Embryonic facial prominence (tissue), 1 donor: Measurements from ENCODE around the gene UVSSA.
"Not testable (repeated sequence)": the region's sequence is repeated elsewhere in the genome, so short reads cannot be mapped to it uniquely, and the experiment has no call there.

Experiments used
- DNase-seq: peaks from one replicate; pipeline ENCODE4 v3.0.0-alpha.2; 2016; ENCODE audit errors: extremely low spot score

UVSSA gene

GRCh38 chr4:1364748-1365147, 17.7 kb downstream of the UVSSA start:
- no peak for DNase-seq

- no peak for DNase-seq
Measured at GRCh38 chr4:1365271-1366178, 18.5 kb downstream of the UVSSA start.

GRCh38 chr4:1366371-1367229, 19.6 kb downstream of the UVSSA start:
- DNase-seq, result no peak

GRCh38 chr4:1367230-1367935, 20.4 kb downstream of the UVSSA start:
- DNase-seq, result no peak

- DNase-seq, result no peak
Measured at GRCh38 chr4:1367936-1368289, 20.9 kb downstream of the UVSSA start.

- DNase-seq, result no peak
Measured at GRCh38 chr4:1368421-1369090, 21.5 kb downstream of the UVSSA start.

GRCh38 chr4:1369091-1369450, 22.1 kb downstream of the UVSSA start:
- no peak for DNase-seq

GRCh38 chr4:1369479-1370079, 22.6 kb downstream of the UVSSA start:
- DNase-seq, result no peak

GRCh38 chr4:1370321-1371124, 23.5 kb downstream of the UVSSA start:
- no peak for DNase-seq

GRCh38 chr4:1371176-1372165, 24.5 kb downstream of the UVSSA start:
- DNase-seq, result no peak

- DNase-seq, result not testable (repeated sequence)
Measured at GRCh38 chr4:1372576-1372975, 25.6 kb downstream of the UVSSA start.

- DNase-seq, result no peak
Measured at GRCh38 chr4:1373892-1374705, 27.1 kb downstream of the UVSSA start.

- no peak for DNase-seq
Measured at GRCh38 chr4:1374706-1375045, 27.7 kb downstream of the UVSSA start.

GRCh38 chr4:1375051-1375721, 28.2 kb downstream of the UVSSA start:
- no peak for DNase-seq

GRCh38 chr4:1375761-1376322, 28.8 kb downstream of the UVSSA start:
- no peak for DNase-seq

- no peak for DNase-seq
Measured at GRCh38 chr4:1376391-1376840, 29.4 kb downstream of the UVSSA start.

- DNase-seq, result no peak
Measured at GRCh38 chr4:1376841-1377605, 30.0 kb downstream of the UVSSA start.
